Measurements from ENCODE around the gene TMEM88. TPM values are rescaled to one million over a fixed set of nuclear protein-coding genes. Genes with fewer than 3 reads are reported as not detected.

TMEM88 gene
- total and polyA plus RNA-seq, 4 donors, result 0.65 to 4.6 (median 3.7) TPM

GRCh38 chr17:7833795-7834541 is 20.9 kb upstream of the TMEM88 start, which contains the start of gene KDM6B:
KDM6B (plus strand) TSS chr17:7834217; CDS start chr17:7845555, 11,338 bp downstream.
- H3K4me3 ChIP-seq (ENCODE audit: low read depth in 1 of 3, low read length in 3 of 3), result peak within 1 kb of the TSS; percentile 59 to 72 (median 67)
- peak within 1 kb of the TSS; percentile 64 to 77 for H3K9ac ChIP-seq (ENCODE audit: low read depth in 1 of 2, low read length in 2 of 2)
- peak within 1 kb of the TSS; percentile 98 to 99 for H3K27ac ChIP-seq (ENCODE audit: low read depth in 1 of 2, low read length in 2 of 2)
- peak; percentile 88 for DNase-seq (ENCODE audit: low spot score)
- H3K27me3 ChIP-seq (ENCODE audit: control insufficient read depth in 4 of 4, insufficient read depth in 4 of 4, low read length in 3 of 4), result no peaks in the 10 kb centered on the region
- no peaks in the 10 kb centered on the region for H3K36me3 ChIP-seq (ENCODE audit: control insufficient read depth in 4 of 4, insufficient read depth in 3 of 4, low read depth in 1 of 4, low read length in 3 of 4)
- TF ChIP-seq YY1 (IDR thresholded peaks at IDR 0.05) (peak; percentile 37), HNF4A (conservative IDR thresholded peaks at IDR 0.05) (peak; percentile 60 to 68), RXRA (IDR thresholded peaks at IDR 0.05) (peak in 1 of 2 donors; percentile 53), HNF4G (IDR thresholded peaks at IDR 0.05) (no peak), CTCF (IDR thresholded peaks at IDR 0.05; ENCODE audit: low read depth, low read length, missing input control) (no peak), JUND (IDR thresholded peaks at IDR 0.05) (peak in 1 of 2 donors; percentile 17), RAD21 (IDR thresholded peaks at IDR 0.05) (peak in 1 of 2 donors; percentile 50)
- TF ChIP-seq, protein P1, sequence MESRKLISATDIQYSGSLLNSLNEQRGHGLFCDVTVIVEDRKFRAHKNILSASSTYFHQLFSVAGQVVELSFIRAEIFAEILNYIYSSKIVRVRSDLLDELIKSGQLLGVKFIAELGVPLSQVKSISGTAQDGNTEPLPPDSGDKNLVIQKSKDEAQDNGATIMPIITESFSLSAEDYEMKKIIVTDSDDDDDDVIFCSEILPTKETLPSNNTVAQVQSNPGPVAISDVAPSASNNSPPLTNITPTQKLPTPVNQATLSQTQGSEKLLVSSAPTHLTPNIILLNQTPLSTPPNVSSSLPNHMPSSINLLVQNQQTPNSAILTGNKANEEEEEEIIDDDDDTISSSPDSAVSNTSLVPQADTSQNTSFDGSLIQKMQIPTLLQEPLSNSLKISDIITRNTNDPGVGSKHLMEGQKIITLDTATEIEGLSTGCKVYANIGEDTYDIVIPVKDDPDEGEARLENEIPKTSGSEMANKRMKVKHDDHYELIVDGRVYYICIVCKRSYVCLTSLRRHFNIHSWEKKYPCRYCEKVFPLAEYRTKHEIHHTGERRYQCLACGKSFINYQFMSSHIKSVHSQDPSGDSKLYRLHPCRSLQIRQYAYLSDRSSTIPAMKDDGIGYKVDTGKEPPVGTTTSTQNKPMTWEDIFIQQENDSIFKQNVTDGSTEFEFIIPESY (IDR thresholded peaks at IDR 0.05), result peak; percentile 55
- under 1% methylated on average over 49 of the region's 49 CpGs for WGBS
- H3K4me1 ChIP-seq (ENCODE audit: control insufficient read depth in 4 of 4, insufficient read depth in 4 of 4, low read length in 3 of 4), result peaks cover 7 to 44% (median 33%) of the 10 kb centered on the region in 4 donors
- H3K9me3 ChIP-seq (ENCODE audit: control insufficient read depth in 4 of 4, low read length in 3 of 4), result no peaks in the 10 kb centered on the region

GRCh38 chr17:7834542-7834956 is 20.3 kb upstream of the TMEM88 start:
- Histone ChIP-seq H3K4me3 (ENCODE audit: low read depth in 1 of 3, low read length in 3 of 3) (peak overlapping the region; percentile 59 to 72 (median 67)), H3K27me3 (ENCODE audit: control insufficient read depth in 4 of 4, insufficient read depth in 4 of 4, low read length in 3 of 4) (no peaks in the 10 kb centered on the region), H3K4me1 (ENCODE audit: control insufficient read depth in 4 of 4, insufficient read depth in 4 of 4, low read length in 3 of 4) (peaks cover 7 to 50% (median 38%) of the 10 kb centered on the region in 4 donors), H3K9me3 (ENCODE audit: control insufficient read depth in 4 of 4, low read length in 3 of 4) (no peaks in the 10 kb centered on the region), H3K36me3 (ENCODE audit: control insufficient read depth in 4 of 4, insufficient read depth in 3 of 4, low read depth in 1 of 4, low read length in 3 of 4) (no peaks in the 10 kb centered on the region), H3K9ac (ENCODE audit: low read depth in 1 of 2, low read length in 2 of 2) (peak overlapping the region; percentile 55 to 77), H3K27ac (ENCODE audit: low read depth in 1 of 2, low read length in 2 of 2) (peak overlapping the region; percentile 98 to 99)
- peak; percentile 87 to 97 for TF ChIP-seq RXRA (IDR thresholded peaks at IDR 0.05)
- no peak for TF ChIP-seq JUND (IDR thresholded peaks at IDR 0.05)
- TF ChIP-seq CTCF (IDR thresholded peaks at IDR 0.05; ENCODE audit: low read depth, low read length, missing input control), result no peak
- TF ChIP-seq, protein P1 (IDR thresholded peaks at IDR 0.05), result no peak
- TF ChIP-seq TAF1 (conservative IDR thresholded peaks at IDR 0.05), result no peak
- no peak for TF ChIP-seq FOXA2 (IDR thresholded peaks at IDR 0.05)
- TF ChIP-seq FOXA1 (IDR thresholded peaks at IDR 0.05), result no peak
- TF ChIP-seq GABPA (IDR thresholded peaks at IDR 0.05 in 1 of 2, conservative IDR thresholded peaks at IDR 0.05 in 1 of 2), result no peak
- peak; percentile 67 to 86 for TF ChIP-seq HNF4A (conservative IDR thresholded peaks at IDR 0.05)
- peak; percentile 61 for TF ChIP-seq SP1 (IDR thresholded peaks at IDR 0.05)
- TF ChIP-seq, protein P2, sequence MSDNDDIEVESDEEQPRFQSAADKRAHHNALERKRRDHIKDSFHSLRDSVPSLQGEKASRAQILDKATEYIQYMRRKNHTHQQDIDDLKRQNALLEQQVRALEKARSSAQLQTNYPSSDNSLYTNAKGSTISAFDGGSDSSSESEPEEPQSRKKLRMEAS (IDR thresholded peaks at IDR 0.05), result no peak
- no peak for TF ChIP-seq RAD21 (IDR thresholded peaks at IDR 0.05)
- TF ChIP-seq NR2F2 (IDR thresholded peaks at IDR 0.05), result peak; percentile 96
- no peak for TF ChIP-seq ATF3 (IDR thresholded peaks at IDR 0.05)
- TF ChIP-seq, protein P3, sequence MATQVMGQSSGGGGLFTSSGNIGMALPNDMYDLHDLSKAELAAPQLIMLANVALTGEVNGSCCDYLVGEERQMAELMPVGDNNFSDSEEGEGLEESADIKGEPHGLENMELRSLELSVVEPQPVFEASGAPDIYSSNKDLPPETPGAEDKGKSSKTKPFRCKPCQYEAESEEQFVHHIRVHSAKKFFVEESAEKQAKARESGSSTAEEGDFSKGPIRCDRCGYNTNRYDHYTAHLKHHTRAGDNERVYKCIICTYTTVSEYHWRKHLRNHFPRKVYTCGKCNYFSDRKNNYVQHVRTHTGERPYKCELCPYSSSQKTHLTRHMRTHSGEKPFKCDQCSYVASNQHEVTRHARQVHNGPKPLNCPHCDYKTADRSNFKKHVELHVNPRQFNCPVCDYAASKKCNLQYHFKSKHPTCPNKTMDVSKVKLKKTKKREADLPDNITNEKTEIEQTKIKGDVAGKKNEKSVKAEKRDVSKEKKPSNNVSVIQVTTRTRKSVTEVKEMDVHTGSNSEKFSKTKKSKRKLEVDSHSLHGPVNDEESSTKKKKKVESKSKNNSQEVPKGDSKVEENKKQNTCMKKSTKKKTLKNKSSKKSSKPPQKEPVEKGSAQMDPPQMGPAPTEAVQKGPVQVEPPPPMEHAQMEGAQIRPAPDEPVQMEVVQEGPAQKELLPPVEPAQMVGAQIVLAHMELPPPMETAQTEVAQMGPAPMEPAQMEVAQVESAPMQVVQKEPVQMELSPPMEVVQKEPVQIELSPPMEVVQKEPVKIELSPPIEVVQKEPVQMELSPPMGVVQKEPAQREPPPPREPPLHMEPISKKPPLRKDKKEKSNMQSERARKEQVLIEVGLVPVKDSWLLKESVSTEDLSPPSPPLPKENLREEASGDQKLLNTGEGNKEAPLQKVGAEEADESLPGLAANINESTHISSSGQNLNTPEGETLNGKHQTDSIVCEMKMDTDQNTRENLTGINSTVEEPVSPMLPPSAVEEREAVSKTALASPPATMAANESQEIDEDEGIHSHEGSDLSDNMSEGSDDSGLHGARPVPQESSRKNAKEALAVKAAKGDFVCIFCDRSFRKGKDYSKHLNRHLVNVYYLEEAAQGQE (IDR thresholded peaks at IDR 0.05), result no peak
- TF ChIP-seq EGR1 (IDR thresholded peaks at IDR 0.05; ENCODE audit: low read depth in 2 of 2), result no peak
- peak; percentile 37 for TF ChIP-seq HNF4G (IDR thresholded peaks at IDR 0.05)
- TF ChIP-seq YY1 (IDR thresholded peaks at IDR 0.05), result no peak
- peak; percentile 63 for DNase-seq (ENCODE audit: low spot score)
- under 1% methylated on average over 20 of the region's 20 CpGs for WGBS

Measured in liver (tissue), 9 donors.